Measurements from ENCODE around the gene CNR1.

Gene CNR1

DNA sequence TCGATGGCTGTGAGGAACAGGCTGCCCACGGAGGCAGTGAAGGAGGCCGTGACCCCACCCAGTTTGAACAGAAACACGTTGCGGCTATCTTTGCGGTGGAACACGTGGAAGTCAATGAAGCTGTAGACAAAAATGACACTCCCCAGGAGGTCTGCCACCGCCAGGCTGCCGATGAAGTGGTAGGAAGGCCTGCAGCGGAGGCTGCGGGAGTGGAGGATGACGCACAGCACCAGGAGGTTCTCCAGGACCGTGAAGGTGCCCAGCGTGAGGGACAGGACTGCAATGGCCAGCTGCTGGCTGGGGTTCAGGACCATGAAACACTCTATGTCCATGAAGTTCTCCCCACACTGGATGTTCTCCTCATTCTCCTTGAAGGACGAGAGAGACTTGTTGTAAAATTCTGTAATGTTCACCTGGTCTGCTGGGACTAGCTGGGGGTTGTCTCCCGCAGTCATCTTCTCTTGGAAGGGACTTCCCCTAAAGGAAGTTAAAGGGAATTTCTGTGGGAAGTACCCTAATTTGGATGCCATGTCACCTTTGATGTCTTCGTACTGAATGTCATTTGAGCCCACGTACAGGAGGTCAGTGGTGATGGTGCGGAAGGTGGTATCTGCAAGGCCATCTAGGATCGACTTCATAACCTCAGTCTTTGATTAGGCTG lies 21.4 kb downstream of the CNR1 start:
- in situ Hi-C loops (cut with MboI; ENCODE audit: low sequenced_read_pairs), result no loop called here

DNA sequence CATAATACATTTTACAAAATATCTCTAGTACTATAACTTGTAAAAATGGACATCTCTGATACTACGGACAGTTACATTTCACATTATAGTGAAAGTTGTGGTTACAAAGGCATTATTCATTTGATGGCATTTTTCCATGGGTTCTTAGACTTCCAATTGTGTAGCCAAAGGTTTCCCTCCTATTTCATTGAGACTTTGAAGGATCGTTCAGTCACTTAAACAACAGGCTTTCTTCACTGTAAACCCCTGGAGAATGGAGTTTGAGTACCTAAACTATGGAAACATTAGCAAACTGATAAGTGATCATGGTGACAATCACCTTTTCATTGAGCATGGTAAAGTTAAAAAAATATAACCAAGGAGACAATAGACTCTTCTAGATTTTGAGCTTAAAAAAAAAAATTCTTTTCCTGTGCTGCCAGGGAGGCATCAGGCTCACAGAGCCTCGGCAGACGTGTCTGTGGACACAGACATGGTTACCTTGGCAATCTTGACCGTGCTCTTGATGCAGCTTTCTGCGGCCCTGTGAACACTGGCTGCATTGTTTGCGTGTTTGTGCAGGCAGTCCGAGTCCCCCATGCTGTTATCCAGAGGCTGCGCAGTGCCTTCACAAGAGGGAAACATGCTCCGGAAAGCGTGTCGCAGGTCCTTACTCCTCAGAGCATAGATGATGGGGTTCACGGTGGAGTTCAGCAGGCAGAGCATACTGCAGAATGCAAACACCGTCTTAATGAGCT lies 22.6 kb downstream of the CNR1 start:
- in situ Hi-C loops (cut with MboI; ENCODE audit: low sequenced_read_pairs), result no loop called here

DNA sequence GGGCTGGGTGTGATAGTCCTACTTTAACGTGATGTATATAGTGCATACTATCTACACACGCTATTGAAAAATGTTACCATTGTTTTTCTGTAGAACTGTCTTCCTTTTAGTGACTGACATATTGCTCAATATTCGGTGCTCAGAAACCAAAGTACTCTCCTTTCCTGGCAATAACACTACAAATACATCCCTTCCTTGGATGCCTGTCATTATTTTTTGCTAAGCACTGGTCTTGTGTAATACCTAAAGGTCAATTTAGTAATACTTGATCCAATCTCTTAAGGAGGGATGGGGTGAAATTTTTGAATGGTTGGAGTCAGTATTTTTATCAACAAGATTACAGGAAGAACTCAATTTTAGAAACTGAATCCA lies 23.9 kb downstream of the CNR1 start:
- in situ Hi-C loops (cut with MboI; ENCODE audit: low sequenced_read_pairs), result no loop called here

DNA sequence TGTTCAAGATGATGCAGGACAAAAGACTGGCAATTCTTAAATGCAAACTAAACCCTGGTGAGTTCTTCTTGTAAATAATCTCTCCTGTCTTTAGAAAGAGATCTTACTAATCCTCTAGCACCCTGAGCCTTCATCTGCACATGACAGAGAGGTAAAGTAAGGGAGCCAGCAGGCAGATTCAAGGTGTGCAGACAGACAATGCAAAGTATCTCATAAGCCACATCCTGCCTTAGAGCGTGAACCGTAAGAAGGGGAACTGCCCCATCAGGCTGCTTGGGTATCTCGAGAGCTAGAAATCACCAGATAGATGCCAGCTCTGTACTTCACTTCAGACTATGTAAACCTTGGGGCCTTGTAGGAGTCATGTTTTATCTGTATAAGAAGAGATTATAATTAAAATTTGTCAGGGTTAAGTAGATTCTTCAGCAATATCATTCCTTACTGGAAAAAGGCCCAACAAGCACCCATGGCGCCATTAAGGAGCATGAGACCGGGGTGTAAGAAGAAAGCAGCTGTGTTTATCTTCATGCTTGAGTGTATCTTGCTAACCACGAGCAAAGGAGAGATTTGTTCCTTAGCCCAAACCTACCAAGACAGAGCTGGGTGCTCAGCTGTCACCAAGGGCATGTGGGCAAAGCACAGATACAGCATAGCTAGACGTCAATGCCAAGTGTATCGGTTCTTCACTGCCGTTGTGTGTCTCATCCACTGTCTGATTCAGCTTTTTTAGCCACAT lies 24.4 kb downstream of the CNR1 start:
- in situ Hi-C loops (cut with MboI; ENCODE audit: low sequenced_read_pairs), result no loop called here

DNA sequence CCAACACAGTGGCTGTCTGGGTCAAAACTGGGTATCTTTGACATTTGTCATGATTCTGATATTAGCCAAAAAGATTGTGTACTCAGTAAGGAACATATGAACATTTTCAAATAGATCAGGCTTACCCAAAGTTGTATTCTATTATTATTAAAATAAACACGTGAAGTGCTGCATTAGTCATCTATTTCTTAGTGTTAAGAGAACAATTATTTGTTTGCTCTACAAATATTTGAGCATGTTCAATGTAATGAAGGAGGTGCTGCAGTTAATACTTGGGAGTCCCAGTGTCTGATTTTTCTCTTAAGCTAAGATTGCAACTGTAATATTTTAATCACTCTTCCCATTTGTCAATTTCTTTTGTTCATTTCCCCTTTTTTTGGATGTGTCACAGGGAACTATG lies 28.2 kb downstream of the CNR1 start:
- in situ Hi-C loops (cut with MboI; ENCODE audit: low sequenced_read_pairs), result no loop called here

DNA sequence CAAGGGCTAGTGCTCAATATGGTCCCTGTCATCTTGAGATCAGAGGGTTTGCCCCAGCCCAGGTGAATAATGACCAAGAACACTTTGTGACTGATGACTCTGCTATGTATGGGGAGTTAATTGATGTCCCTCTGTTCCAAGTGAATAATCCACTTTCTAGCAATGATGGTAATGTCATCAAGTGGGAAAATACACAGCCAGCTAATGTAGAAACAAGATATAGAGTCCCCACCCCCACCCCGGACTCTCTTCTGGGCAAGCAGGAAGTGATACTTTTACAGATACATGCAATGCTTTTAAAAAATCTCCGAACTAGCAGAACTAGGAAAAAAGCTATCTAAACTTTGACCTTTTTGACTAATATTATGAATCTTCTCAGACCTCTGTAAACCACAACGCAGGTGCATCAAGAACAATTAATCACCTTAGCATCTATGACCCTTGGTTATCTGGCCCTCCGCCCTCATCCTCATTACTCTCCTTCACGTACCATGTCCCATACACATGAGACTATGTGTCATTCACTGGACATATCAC lies 30.5 kb downstream of the CNR1 start:
- in situ Hi-C loops (cut with MboI; ENCODE audit: low sequenced_read_pairs), result no loop called here

DNA sequence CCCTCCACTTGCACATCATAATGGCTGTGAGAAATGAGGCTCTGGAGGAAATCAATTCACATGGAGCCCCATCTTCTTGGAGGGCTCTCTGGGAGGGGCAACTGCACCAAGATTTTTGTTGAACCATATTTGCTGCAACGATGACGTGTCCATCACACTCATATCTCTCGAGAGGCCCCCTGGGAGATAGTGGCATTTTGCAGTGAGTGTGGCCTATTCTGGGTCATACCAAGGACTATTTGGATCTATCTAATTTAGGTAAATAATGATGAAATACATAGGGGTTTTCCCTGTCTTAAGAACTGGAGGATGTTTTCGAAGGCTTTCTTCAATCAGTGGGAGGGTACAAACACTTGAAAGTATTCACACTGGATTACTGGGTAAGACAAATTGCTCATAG lies 31.6 kb downstream of the CNR1 start:
- in situ Hi-C loops (cut with MboI; ENCODE audit: low sequenced_read_pairs), result no loop called here

DNA sequence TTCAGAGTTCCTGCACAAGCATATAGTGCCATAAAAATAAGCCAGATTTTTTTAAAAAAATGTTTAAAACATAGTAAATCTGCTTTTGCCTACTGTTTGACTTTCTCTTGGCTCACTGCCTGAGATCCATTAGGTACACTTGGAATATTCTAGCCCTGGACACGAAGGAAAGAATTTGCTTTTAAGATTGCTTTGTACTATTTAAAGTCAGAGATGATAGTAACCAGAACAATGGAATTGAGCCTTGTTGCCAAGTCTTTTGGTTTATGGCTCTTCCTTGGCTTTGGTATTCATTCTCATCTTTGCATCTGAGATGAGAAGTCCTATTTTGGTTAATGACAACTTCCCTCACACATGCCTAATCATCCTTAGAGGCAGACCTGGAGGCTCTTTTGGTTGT lies 32.4 kb downstream of the CNR1 start:
- in situ Hi-C loops (cut with MboI; ENCODE audit: low sequenced_read_pairs), result no loop called here

DNA sequence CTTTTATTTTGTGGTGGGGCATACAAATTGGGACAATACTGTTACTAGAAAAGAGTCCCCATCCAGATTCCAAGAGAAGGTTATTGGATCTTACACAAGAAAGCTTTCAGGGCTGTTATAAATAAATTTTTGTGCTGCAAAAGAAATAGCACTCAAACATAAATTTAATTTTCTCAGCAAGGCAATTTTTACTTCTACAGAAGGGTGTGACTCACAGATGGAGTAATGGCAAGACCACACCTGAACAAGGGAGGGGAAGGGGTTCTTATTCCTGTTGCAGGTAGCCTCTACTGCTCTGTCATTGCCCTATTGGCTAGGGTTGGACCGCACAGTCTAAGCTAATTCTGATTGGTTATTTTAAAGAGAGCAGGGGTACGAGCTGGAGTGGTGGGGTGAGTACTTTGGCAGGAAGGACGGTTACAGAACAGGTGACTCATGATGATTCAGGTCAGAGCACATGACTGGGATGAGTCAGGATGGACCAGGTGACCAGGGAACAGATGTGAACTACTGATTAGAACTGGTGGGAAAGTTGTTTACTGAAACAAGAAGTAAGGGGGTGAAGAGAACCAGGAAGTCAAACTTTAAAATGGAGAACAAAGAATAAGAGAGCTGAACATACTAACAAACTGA lies 41.1 kb downstream of the CNR1 start:
- in situ Hi-C loops (cut with MboI; ENCODE audit: low sequenced_read_pairs), result no loop called here

DNA sequence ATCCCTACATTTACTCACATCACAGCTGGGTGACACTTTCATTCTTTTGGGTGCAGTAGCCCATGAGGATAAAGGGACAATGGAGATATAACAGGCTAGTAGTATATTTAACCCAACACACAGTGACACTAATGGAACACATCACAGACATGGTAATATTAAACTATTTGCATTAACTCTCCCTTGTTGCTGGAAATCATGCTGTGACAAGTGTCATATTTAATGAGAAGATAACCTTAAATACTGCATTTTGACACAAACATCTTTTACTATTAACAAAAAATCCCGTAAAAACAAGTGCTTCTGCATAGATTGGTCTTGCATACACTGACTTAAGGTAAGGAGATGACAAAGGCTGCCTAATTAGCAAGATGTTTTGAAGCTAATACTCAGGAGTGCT lies 45.5 kb downstream of the CNR1 start:
- in situ Hi-C loops (cut with MboI; ENCODE audit: low sequenced_read_pairs), result no loop called here

DNA sequence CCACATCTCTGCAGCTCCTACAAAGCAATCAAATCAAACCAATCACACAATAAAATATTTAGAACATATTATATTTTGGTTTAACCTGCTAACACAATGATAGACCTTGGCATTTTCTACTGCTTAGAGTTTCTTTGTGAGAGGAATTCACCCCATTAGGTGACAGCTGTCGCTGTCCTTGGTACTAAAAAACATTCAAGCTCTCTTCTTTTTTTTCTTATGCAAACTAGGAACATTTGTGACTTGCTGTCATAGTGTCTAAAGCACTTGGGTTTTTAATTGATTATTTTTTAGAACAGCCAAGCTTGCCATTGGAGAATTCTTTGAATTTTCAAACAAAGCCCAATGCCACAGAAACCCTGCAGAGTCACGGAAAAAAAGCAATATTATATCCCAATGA lies 46.4 kb downstream of the CNR1 start:
- in situ Hi-C loops (cut with MboI; ENCODE audit: low sequenced_read_pairs), result no loop called here

DNA sequence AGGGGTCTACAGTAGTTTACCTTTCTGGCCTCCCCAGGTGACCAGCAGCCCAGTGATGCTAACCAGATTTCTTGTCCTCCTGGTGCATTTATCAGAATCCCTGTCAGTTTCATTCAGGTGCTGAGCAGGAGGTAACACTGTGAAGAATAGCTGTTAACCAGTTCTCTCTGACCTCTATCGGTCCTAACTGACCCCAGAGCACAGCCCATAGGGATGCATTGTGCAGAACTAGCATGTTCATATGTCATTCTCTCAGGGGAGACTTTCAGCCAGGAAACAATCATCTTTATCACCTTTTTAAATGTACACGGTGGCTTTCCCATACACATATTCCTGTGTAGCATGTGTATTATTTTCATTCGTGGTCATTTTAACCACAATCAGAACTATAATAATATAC lies 49.9 kb downstream of the CNR1 start:
- in situ Hi-C loops (cut with MboI; ENCODE audit: low sequenced_read_pairs), result no loop called here

DNA sequence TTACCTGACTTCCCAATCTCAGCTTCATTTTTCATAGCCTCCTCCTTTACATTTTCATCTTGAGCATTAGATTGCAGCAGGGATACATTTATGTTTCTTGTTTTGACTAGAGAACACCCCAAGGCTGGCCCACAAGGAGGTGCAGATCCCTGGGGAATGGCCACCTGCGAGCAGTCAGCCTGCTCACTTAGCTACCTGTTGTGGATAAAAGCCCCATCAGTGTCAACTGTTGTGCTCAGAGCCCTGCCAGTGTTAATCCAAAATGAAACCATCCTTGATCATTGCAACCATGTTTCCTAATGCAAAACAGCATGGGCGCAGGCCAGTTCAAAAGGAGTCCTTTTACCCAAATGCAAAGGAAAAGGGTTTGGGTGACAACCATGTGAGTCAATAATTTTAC lies 50.8 kb downstream of the CNR1 start:
- in situ Hi-C loops (cut with MboI; ENCODE audit: low sequenced_read_pairs), result no loop called here

DNA sequence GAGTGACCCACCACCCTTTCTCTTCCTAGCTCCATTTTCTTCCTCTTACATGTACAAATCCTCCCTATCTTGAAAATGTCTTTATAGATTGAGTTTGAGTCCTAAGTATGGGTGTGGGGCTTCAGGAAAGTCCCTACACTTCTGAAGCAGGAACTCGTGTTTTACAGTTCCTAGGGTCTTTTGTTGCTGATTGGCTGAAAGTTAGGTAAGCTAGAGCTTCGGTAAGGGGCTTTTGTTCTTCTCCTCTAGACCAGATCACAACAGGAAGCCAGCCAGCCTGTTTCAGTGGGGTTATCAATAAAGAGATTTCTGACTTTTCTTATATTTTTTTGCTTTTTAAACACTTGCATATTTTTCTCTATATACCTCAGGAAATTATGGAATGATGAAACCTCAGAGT lies 51.3 kb downstream of the CNR1 start:
- in situ Hi-C loops (cut with MboI; ENCODE audit: low sequenced_read_pairs), result no loop called here

DNA sequence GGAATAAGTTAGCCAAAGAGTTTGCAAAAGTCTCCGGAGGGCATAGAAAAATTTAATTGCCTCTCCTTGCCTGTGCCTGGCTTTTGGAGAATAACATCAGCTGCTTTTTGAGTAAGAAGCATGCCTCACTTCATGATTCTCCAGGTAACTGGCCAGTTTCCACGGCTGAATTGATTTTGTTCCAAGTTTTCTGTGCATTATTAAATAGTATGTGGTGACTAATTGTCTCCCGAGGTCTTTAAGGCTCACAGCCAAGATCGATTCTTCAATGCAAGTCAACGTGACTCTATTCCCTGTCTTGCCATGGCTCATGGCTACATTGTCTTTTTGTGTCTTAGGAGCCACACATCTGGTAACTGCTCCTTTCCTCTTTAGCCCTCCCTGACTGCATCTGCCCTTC lies 54.2 kb downstream of the CNR1 start:
- in situ Hi-C loops (cut with MboI; ENCODE audit: low sequenced_read_pairs), result no loop called here

DNA sequence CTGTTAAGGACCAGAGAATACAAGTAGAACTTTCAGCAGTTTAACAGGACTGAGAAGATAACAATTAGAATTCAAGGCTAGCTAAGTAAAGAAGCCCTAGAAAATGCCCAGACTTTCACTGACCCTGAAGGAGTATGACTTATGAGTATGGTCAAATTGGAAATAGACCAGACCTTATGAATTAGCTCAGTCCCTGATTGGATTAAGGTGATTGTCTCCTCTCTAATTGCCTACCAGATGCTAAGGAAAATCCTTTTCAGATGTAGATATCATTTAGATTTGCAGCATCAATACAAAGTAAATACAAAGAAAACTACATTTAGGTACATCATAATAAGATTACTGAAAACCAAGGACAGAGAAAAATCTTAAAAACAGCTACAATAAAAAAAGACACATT lies 58.9 kb downstream of the CNR1 start:
- in situ Hi-C loops (cut with MboI; ENCODE audit: low sequenced_read_pairs), result no loop called here

DNA sequence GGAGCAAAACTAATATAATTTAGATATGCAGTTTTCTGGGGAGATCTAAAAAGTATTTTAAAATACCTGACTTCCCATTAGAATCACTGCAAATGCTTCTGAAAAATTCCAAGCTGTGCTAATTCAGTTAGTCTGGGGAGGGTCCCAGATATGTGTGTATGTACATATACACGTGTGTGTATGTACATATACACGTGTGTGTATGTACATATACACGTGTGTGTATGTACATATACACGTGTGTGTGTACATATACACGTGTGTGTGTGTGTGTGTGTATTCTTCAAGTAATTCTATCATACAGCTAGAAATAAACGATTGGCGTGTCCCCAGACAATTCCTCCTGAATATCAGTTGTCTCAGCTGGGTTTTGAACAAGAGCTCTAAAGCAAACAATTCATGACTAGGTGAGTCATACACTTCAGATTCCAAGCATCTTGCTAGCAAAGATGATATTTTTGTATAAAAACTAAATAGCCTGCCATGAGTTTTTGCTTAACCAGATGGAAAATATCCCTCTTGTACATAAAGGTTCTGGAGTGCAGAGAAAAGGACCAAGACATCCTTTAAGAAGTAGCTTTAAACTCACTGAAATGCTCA lies 60.3 kb downstream of the CNR1 start:
- in situ Hi-C loops (cut with MboI; ENCODE audit: low sequenced_read_pairs), result no loop called here

Data from HL-60/S4 treated with retinoic acid at 250 ng/mL for 4 days and 3 days (cell line).